HG02759 (cell line): ENCODE data around the gene ITGA3.

ENCODE experiments used
- ATAC-seq: cut with Tn5 transposase; IDR thresholded peaks from one replicate; pipeline ENCODE4 v1.9.1; 2021; ENCODE audit warnings: mild to moderate bottlenecking, moderate library complexity; ENCODE audit not compliant: unreplicated experiment

The ITGA3 gene

GRCh38 chr17:50090971-50091917, 35.3 kb downstream of the ITGA3 start:
- ATAC-seq = no peak

GRCh38 chr17:50091918-50092285, 36.0 kb downstream of the ITGA3 start:
- no peak for ATAC-seq

DNA sequence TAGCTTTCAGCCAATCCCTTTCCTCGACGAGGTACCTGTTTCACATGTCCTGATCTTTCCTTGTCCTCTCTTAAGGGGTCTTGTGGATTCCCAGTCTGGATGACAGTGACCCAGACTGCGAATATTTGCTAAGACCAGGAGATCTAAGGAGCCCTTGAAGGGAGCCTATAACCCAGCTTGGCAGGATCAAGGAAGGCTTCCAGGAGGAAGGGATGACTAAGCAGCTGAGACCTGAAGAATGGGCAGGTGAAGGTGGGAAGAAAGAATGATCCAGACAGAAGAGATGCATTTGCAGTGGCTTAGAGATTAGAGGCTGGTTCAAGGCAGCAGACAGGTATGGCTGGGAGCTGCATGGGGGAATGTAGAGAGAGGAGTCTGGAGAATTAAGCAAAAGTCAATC, 37.3 kb downstream of the ITGA3 start:
- no peak for ATAC-seq

GRCh38 chr17:50093807-50094206, 37.9 kb downstream of the ITGA3 start:
- no peak for ATAC-seq

DNA sequence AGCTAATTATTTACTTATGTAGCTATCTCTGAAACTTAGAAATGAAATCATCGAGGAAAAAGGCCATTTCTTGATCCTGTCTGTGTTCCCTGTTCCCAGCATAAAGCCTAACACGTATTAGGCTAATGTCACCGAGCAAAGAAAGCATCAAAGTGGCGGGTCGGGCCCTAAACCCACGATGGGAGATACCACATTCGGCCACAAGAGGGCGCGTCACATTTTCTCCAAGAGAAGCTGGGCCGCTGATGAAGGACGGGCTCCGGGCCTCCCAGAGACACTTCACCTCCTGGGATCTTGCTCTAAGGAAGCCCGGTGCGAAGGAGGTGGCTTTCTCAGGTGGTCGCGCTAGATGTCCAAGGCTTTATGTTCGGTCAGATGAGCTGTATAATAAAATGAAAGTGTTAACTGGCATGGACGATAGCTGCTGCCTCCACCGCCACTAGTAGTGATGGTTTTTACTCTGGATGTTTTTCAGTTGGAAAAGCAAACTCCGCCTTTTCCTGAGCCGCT, 38.4 kb downstream of the ITGA3 start:
- no peak for ATAC-seq

DNA sequence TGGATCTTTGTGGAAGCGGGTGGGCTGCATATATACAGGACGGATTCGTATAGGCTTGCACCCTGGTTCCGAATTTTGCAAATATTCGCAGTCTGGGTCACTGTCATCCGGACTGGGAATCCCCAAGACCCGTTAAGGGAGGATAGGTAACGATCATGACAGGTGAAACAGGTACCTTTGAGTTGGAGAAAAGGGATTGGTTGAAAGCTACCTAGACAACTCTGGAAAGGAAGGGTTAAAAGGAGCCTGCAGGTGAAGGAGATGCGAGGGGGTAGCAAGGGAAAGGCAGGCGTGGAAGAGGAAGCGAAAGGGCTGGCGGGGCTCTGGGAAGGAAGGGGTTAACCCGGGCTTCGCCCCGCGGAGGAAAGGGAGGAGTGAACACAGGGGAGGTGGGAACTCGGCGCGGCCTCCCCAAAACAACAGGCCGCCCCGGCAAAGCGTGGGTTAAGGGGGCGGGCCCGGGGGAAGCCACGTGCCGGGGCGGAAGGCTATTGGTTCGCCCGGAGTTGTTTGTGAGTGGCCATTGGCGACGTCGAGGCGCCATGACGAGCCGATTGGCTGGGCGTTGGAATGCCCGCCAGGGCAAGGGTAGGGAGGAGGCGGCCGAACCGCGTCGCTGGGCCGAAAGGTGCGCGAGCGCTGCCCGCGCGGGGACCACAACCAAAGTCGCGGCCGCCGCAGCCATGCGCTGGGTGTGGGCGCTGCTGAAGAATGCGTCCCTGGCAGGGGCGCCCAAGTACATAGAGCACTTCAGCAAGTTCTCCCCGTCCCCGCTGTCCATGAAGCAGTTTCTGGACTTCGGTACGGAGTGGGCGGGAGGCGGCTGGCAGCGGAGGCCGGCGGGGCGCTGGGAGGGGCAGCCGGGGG, 39.1 kb downstream of the ITGA3 start, which contains the start of gene PDK2:
PDK2 (plus strand) TSS at position 599 of the 867 bp plus-strand sequence; CDS start at position 684, 85 bp downstream.
- ATAC-seq = peak; percentile 93

DNA sequence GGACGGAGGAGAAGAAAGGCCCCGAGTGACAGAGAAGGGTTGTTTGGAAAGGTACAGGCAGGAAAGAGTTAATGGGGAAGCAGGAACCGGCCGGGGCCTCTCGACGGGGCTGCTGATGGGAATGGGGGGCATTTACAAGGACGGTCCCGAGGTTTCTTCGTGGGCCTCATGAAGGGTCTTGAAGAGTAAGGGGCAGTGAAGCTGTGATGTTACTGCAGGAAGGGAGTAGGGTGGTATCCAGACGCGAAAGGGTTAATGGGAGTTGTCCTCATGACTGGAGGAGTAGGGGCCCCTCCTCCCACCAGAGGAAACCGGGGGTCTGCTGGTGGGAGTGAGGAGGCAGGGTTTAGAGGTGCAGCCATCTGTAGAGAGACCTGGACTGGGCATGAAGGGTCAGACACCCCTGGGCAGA, 39.7 kb downstream of the ITGA3 start:
- no peak for ATAC-seq

DNA sequence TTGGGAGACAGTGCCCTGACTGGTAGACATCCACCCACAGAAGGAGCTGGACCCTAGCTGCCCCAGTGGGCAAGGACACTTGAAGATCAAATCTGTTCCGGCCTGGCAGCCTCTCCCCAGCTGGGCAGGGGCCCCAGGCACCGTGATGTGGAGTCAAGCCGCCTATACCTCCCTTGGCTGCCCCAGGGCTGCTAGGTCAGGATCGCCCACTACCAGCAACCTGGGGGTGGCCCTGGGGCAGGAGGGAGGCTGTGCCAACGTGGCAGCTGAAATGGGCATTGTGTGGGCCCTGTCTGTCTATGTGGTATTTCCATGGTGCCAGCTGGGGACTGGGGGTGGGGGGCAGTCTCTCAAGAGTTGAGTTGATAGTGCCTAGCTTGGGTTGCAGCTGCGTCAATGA, 40.2 kb downstream of the ITGA3 start:
- ATAC-seq = no peak

- ATAC-seq = no peak
Observed at GRCh38 chr17:50096758-50097157, 40.8 kb downstream of the ITGA3 start.

GRCh38 chr17:50097455-50097854, 41.5 kb downstream of the ITGA3 start:
- ATAC-seq = no peak

GRCh38 chr17:50097926-50098325, 42.0 kb downstream of the ITGA3 start:
- no peak for ATAC-seq

GRCh38 chr17:50098583-50098982, 42.7 kb downstream of the ITGA3 start:
- no peak for ATAC-seq

DNA sequence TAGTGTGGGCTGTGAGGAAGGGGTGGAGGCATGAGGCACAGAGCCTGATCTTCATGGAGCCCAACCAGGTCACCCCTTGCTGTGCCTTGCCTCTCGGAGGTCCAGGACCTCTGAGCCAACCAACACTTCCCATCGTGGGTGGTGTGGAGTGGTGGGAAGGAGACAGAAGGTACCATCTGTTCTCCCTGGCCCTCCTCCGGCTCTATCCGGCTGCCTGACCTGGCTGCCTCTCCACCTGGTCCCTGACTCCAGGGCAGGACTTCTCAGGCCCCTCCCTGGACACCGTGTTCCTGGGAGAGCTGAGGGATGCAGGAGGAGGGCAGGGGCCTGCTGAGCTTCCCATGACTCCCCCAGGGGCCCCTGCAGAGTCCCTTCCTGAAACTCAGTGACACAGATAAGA, 43.1 kb downstream of the ITGA3 start:
- ATAC-seq = no peak

DNA sequence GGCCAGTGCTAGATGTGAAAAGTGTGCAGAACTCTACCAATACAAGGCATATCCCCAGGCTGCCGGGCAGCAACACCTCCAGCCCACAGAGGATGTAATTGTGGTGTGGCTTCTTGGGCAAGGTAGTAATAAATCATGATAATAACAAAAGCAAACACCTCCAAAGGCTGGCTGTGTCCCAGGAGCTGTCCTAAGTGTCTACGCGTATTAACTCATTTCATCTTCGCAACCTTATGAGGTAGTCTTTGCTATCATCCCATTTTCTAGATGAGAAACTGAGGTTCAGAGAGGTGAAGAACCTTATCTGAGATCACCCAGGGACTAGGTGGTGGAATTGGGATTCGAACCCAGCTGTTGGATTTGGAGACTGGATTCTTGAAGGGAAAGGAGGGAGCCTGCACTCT, 44.6 kb downstream of the ITGA3 start:
- ATAC-seq = no peak

DNA sequence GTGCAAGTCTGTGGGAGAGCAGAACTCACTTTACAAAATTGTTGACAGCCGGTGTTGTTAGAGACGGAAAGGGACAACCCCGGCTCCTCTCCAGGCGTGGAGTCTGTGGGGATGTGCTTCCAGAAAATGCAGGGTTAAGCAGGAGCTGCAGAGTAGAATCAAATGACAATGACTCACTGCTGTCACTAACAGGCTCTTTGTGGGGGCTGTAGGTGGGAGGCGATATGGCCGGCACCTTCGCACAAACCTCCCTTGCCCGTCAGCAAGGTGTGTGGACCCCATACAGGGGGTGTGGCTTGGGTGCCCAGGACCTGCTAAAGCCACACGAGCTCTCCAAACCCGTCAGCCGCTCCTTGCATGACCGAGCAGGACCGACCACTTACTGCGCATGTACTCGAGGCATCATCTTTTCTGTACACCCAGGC, 45.0 kb downstream of the ITGA3 start:
- no peak for ATAC-seq

DNA sequence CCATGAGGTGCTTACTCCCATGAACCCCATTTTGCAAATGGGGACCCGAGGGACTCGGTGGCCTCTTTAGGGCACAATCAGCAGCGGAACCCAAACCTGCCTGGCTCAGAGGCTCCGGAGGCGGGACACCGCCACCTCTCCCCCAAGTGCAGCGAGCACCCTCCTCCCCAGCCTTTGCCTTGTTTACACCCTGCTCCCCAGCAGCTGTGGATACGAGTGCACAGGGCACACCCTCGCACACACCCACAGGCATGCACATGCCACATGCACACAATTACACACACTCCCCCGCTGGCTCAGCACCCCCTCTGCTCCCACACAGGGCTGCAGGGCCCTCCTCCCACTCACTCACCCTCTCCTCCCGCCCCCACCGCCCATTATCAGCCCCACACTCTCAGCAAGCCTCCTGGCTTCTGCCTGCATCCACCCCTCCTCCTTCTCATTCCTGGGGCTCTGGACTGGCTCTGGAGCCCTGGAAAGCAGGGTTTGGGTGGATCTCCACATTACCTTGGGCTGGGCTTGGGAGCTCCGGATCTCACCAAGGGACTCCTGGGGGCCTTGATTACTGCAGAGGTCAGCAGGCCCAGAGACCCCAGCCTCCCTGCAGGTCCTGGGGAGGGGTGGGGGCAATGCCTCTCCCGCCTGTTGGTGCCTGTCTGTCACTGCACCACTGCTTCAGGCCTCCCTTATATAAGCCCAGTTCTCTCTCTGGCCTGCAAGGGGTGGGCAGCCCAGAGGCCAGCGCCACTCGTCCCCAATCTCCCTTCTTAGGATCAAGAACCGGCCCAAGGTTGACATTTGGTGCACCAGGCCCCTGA, 45.6 kb downstream of the ITGA3 start:
- ATAC-seq = no peak

DNA sequence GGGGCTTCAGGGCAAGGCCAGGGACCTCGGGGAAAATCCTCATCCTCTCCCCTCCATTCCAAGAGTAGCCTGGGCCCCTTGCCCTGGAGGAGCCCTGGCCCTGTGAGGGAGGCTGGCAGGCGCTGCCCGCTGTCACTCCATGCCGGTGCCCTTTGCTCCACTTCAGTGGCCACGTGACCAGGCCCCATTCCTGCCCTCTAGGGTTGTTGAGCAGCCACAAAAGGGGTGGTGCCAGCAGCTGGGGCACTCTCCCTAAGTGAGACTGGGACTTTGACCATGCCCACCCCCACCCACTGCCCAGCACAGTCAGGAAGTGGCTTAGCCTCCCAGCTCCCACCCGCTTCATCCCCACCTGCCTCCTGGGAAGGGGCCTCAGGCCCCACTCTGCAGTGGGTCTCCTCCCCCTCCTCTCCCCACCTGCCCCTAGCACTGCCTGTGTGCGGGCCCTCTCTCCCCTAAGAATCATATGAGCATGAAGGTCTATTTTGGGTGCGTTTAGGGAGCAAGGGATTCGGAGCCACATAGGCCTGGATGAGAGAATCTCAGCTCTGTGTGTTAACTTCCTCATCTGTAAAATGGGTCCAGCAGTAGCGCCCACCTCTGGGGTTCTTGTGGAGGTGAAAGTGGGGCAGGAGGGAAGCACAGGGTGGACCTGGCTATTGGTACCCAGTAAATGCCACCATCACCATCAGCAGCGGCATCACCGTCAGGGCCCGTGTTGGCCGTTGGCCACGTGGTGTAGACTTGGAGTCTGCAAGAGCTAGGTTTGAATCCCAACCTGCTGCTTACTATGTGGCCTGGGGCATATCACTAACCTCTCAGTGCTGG, 46.5 kb downstream of the ITGA3 start:
- ATAC-seq = no peak

GRCh38 chr17:50103252-50103651, 47.3 kb downstream of the ITGA3 start:
- ATAC-seq = no peak

DNA sequence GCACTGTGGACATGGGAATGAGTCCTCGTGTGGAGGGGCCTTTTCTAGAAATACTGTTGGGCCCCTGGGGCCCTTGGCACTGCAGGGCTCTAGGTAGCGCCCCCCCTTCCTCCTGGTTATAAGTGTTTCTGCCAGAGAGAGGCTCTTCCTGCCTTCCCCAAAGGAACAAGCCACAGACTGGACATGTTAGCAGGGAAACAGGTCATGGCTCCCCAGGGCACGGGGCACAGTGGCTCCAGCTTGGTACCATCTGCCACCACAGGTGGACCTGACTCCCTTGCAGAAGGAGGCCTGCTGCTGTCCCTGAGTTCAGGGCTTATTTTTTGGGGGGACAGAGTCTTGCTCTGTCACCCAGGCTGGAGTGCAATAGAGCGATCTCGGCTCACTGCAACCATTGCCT, 48.0 kb downstream of the ITGA3 start:
- no peak for ATAC-seq

DNA sequence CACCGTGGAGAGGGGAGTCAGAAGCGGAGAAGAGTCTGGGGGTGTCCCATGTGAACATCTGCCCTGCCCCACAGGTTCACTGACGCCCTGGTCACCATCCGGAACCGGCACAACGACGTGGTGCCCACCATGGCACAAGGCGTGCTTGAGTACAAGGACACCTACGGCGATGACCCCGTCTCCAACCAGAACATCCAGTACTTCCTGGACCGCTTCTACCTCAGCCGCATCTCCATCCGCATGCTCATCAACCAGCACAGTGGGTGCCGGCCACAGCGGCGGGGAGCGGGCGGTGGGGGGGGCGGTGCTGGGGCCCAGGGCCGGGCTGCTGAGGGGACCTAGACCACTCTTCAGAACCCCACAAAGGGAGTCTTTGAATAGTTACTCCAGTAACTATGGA, 49.9 kb downstream of the ITGA3 start:
- no peak for ATAC-seq
